Measurements from ENCODE around the gene SRPK2.

SRPK2 gene

GRCh38 chr7:105139381-105139780, 249.3 kb downstream of the SRPK2 start:
- no peak overlapping the region for H3K4me3 ChIP-seq (ENCODE audit: control insufficient read depth, low read depth, low read length)
- no peak for DNase-seq (ENCODE audit: low read depth)
- TF ChIP-seq, protein P1, sequence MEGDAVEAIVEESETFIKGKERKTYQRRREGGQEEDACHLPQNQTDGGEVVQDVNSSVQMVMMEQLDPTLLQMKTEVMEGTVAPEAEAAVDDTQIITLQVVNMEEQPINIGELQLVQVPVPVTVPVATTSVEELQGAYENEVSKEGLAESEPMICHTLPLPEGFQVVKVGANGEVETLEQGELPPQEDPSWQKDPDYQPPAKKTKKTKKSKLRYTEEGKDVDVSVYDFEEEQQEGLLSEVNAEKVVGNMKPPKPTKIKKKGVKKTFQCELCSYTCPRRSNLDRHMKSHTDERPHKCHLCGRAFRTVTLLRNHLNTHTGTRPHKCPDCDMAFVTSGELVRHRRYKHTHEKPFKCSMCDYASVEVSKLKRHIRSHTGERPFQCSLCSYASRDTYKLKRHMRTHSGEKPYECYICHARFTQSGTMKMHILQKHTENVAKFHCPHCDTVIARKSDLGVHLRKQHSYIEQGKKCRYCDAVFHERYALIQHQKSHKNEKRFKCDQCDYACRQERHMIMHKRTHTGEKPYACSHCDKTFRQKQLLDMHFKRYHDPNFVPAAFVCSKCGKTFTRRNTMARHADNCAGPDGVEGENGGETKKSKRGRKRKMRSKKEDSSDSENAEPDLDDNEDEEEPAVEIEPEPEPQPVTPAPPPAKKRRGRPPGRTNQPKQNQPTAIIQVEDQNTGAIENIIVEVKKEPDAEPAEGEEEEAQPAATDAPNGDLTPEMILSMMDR (conservative IDR thresholded peaks at IDR 0.05; ENCODE audit: control insufficient read depth, insufficient read depth, low read depth, low read length) = no peak

DNA sequence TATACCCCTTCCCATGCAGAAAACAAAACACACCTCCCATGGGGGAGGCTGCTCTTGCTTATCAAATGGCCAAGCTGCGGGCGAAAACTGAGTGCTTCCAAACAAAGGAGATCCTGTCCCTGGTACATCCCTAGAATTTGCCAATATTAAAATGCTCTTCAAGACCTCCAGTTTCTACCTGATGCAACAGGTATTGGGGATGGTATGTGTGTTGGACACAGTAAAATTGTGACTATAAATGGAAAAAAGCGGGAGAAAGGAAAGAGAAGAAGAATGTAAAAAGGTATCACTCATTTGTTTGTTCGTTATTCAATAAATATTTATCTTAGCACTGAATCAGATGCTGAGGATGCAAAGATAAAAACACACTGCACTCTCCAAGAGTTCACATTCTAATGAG, 250.8 kb downstream of the SRPK2 start:
- no peak overlapping the region for H3K4me3 ChIP-seq (ENCODE audit: control insufficient read depth, low read depth, low read length)
- no peak for DNase-seq (ENCODE audit: low read depth)
- TF ChIP-seq, protein P1 (conservative IDR thresholded peaks at IDR 0.05; ENCODE audit: control insufficient read depth, insufficient read depth, low read depth, low read length) = no peak

- TF ChIP-seq, protein P1 (conservative IDR thresholded peaks at IDR 0.05; ENCODE audit: control insufficient read depth, insufficient read depth, low read depth, low read length) = peak; percentile 18
- no peak overlapping the region for H3K4me3 ChIP-seq (ENCODE audit: control insufficient read depth, low read depth, low read length)
- no peak for DNase-seq (ENCODE audit: low read depth)
Observed at GRCh38 chr7:105136221-105136620, 252.5 kb downstream of the SRPK2 start.

DNA sequence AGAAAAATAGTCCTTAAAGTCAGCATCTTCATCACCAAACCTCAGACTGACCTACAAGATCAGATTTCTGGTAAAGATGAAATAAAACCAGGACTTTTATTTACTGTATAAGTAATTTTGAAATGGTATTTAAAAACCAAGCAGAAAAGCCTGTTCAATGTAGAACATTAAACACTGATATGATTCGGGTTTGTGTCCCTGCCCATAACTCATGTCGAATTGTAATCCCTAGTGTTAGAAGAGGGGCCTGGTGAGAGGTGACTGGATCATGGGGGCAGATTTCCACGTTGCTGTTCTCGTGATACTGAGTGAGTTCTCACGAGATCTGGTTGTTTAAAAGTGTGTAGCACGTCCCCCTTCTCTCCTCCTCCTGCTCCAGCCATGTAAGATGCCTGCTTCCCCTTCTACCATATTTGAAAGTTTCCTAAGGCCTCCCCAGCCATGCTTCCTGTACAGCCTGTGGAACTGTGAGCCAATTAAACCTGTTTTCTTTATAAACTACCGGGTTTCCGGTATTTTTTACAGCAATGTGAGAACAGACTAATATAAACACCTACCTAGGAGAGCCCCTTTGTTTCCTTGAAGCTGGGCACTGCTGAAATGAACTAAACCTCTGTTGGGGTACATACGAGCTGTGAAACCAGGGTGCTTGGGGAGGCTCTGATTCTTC, 254.6 kb downstream of the SRPK2 start:
- no peak overlapping the region for H3K4me3 ChIP-seq (ENCODE audit: control insufficient read depth, low read depth, low read length)
- DNase-seq (ENCODE audit: low read depth) = no peak
- TF ChIP-seq, protein P1 (conservative IDR thresholded peaks at IDR 0.05; ENCODE audit: control insufficient read depth, insufficient read depth, low read depth, low read length) = no peak

DNA sequence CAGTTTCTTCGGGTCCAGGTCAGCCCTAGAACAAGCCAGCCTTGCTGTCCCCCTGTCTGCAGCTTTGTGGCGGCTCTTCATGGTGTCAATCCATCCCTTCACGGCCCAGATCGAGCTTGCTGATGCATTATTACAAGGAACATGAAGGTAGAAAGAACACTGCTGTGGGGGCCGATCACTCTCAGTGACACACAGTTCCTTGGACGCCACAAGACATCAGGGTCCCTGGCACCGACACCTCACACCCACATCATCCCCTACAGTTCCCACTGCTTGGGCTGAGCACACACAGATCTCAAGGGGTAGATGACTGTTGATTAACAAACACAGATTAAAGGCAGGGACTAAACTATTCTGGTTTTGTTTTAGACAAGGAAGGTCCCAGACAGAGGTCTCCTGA, 255.4 kb downstream of the SRPK2 start:
- no peak overlapping the region for H3K4me3 ChIP-seq (ENCODE audit: control insufficient read depth, low read depth, low read length)
- TF ChIP-seq, protein P1 (conservative IDR thresholded peaks at IDR 0.05; ENCODE audit: control insufficient read depth, insufficient read depth, low read depth, low read length) = no peak
- no peak for DNase-seq (ENCODE audit: low read depth)

- no peak for DNase-seq (ENCODE audit: low read depth)
- TF ChIP-seq, protein P1 (conservative IDR thresholded peaks at IDR 0.05; ENCODE audit: control insufficient read depth, insufficient read depth, low read depth, low read length) = no peak
- no peak overlapping the region for H3K4me3 ChIP-seq (ENCODE audit: control insufficient read depth, low read depth, low read length)
Observed at GRCh38 chr7:105132835-105133234, 255.9 kb downstream of the SRPK2 start.

DNA sequence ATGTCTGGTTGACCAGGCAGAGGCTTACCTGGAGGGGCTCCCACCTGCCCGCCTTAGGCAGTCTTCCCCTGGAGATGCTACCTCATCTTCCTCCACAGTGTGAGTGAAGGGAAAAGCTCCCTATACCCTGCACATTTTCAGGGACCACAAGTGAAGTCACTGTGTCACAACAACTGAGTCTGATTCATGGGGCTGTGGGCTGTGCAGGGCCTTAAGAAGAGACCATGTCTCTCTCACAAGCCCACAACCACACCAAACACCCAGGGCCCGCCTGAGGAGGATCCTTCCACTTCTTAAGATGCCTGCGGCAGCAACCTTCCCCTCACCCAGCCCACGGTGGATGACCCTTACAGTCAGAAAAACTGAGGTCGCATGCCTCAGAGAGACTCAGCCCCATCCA, 256.4 kb downstream of the SRPK2 start:
- TF ChIP-seq, protein P1 (conservative IDR thresholded peaks at IDR 0.05; ENCODE audit: control insufficient read depth, insufficient read depth, low read depth, low read length) = no peak
- H3K4me3 ChIP-seq (ENCODE audit: control insufficient read depth, low read depth, low read length) = no peak overlapping the region
- no peak for DNase-seq (ENCODE audit: low read depth)
